Suprapubic skin (tissue), 4 donors: ENCODE measurements around the gene NF1.

Experiments
- EP300 ChIP-seq: sonication (generic); formaldehyde crosslinking; IDR thresholded peaks from one replicate; pipeline ENCODE4 v1.6.1; 2017; ENCODE audit warnings: antibody characterized with exemption
- POLR2A ChIP-seq, 2 donors: fragments of 450-650 bp; IDR thresholded peaks; one replicate each; pipeline ENCODE4 v1.6.1; 2017; ENCODE audit warnings: antibody characterized with exemption in 2 of 2, mild to moderate bottlenecking in 2 of 2, moderate library complexity in 2 of 2
- POLR2AphosphoS5 ChIP-seq, 3 donors: sonication (generic); formaldehyde crosslinking; IDR thresholded peaks; one replicate each; pipeline ENCODE4 v1.6.1; 2017; ENCODE audit warnings: antibody characterized with exemption in 3 of 3

GRCh38 chr17:31111183-31111582 lies 16.4 kb downstream of the NF1 start:
- no peak for TF ChIP-seq POLR2A (IDR thresholded peaks at IDR 0.05)
- TF ChIP-seq EP300: no peak
- no peak for TF ChIP-seq POLR2AphosphoS5 (IDR thresholded peaks at IDR 0.05)
